HG03280 (cell line): Measurements from ENCODE around the gene PCDHGA11.
"Not testable (repeated sequence)": the region's sequence is repeated elsewhere in the genome, so short reads cannot be mapped to it uniquely, and the experiment has no call there.

Source experiments
- ATAC-seq: cut with Tn5 transposase; IDR thresholded peaks from one replicate; pipeline ENCODE4 v1.9.1; 2021; ENCODE audit warnings: mild to moderate bottlenecking, moderate library complexity; ENCODE audit not compliant: unreplicated experiment

PCDHGA11 gene

GRCh38 chr5:141398608-141399007 lies 22.2 kb upstream of the PCDHGA11 start:
- ATAC-seq, result no peak

GRCh38 chr5:141399555-141400258 lies 21.1 kb upstream of the PCDHGA11 start:
- no peak for ATAC-seq

GRCh38 chr5:141402553-141403243 lies 18.2 kb upstream of the PCDHGA11 start, which contains the start of gene PCDHGA9:
TSS of gene PCDHGA9 (plus strand) at chr5:141402778. CDS start at chr5:141402953, 175 bp downstream.
- no peak for ATAC-seq

- no peak for ATAC-seq
Measured at GRCh38 chr5:141403387-141403786, 17.5 kb upstream of the PCDHGA11 start.

GRCh38 chr5:141407790-141408505 lies 12.9 kb upstream of the PCDHGA11 start, which contains the start of gene PCDHGB6:
TSS of gene PCDHGB6 (plus strand) at chr5:141408021. CDS start at chr5:141408203, 182 bp downstream.
- peak; percentile 66 for ATAC-seq

- ATAC-seq, result no peak
Measured at GRCh38 chr5:141409598-141410306, 11.1 kb upstream of the PCDHGA11 start.

GRCh38 chr5:141411575-141411974 lies 9.3 kb upstream of the PCDHGA11 start:
- no peak for ATAC-seq

GRCh38 chr5:141412854-141413539 lies 7.9 kb upstream of the PCDHGA11 start, which contains the start of gene PCDHGA10:
TSS of gene PCDHGA10 (plus strand) at chr5:141412987. CDS start at chr5:141413176, 189 bp downstream.
- ATAC-seq, result peak; percentile 66

- ATAC-seq, result no peak
Measured at GRCh38 chr5:141413540-141414069, 7.2 kb upstream of the PCDHGA11 start.

- ATAC-seq, result not testable (repeated sequence)
Measured at GRCh38 chr5:141414548-141415274, 6.1 kb upstream of the PCDHGA11 start.

GRCh38 chr5:141415275-141415618 lies 5.6 kb upstream of the PCDHGA11 start:
- not testable (repeated sequence) for ATAC-seq

- ATAC-seq, result not testable (repeated sequence)
Measured at GRCh38 chr5:141417494-141418172, 3.2 kb upstream of the PCDHGA11 start, which contains the start of gene PCDHGB7. TSS of gene PCDHGB7 (plus strand) at chr5:141417677. CDS start at chr5:141417860, 183 bp downstream.

GRCh38 chr5:141419074-141419880 lies 1.6 kb upstream of the PCDHGA11 start:
- ATAC-seq, result no peak

GRCh38 chr5:141421489-141421855 lies 621 bp downstream of the PCDHGA11 start:
- ATAC-seq, result no peak

- ATAC-seq, result no peak
Measured at GRCh38 chr5:141422742-141423291, 2.0 kb downstream of the PCDHGA11 start.

- no peak for ATAC-seq
Measured at GRCh38 chr5:141427783-141428426, 7.1 kb downstream of the PCDHGA11 start.
